GM21515 (cell line): ENCODE measurements around the gene UGP2.
"Not testable (repeated sequence)": the region's sequence is repeated elsewhere in the genome, so short reads cannot be mapped to it uniquely, and the experiment has no call there.

Experiments used
- ATAC-seq: cut with Tn5 transposase; IDR thresholded peaks from one replicate; pipeline ENCODE4 v1.9.1; 2021; ENCODE audit not compliant: unreplicated experiment

The UGP2 gene

DNA sequence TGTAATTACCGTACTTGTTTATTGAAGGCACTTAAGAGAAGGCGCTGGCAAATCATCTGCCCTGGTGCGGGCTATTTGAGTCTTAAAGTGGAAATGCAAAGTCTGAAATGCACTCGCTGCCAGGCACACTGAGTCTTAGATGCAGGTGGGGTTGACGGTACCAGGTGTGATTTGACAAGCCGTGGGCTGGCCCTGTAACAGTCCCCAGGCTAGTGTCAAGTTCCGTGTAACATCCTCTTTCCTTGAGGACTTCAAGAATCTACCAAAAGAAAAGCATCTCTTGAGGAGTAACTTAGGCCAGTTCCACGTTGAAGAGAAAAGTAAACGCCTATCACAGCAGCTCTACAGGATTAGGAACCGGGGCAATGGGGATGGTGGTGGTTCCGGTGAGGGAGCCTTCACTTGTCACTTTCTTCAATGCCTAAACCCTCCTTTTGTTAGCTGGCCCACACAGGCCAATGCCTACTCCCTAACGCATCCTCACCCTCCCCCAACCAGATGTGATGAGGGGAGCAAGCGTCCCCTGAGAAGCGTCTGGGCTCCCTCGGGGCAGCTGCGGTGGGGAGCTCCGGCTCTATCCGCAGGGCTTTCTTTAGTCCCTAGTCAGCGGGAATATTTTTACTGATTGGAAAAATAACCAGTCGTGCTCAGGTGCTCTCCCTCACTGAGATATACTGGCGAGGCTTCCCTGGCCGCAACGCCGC is 1.5 kb upstream of the UGP2 start:
- ATAC-seq, result peak; percentile 31

DNA sequence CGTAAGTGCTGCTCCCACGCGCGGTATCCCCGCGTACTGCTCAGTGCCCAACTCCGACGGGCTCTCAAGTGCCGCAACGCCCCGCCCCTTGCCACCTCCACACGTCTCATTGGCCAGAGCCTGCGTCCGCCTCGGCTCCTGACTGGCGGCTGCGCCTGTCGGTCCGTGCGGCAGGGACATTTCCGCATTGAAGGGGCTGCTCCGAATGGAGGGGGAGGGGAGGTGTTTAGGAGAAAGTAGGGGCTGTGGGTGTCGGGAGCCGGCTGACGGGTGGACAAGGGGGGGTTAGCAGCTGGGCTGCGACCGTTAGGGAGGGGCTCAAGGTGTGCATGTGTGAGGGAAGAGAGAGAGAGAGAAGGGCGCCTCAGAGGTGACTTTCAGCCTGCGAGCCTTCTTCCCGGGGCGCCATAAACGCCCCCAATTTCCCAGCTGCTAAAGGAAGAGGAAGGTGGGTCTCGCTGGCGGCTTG is 877 bp upstream of the UGP2 start:
- peak; percentile 89 for ATAC-seq

GRCh38 chr2:63842149-63843061 is 709 bp downstream of the UGP2 start:
- ATAC-seq, result no peak

DNA sequence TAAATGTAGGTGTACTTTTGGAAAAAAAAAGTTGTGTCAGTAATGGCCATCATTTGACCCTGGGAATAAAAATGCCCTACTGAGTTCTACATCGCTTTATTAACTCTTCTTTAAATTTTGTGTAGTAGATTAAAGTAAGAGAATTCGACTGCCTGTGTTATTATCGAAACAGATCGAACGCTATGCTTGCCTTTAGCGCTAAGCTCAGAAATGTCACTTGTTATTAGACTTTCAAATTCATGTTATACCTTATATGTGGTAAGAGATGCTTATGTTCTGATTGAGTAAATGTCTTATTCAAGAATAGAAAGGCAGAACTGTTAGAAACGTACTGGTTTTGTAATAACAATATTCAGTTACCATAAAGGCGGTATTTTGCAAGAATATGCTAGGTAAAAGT is 1.4 kb downstream of the UGP2 start:
- ATAC-seq, result no peak

- no peak for ATAC-seq
These were observed 2.1 kb downstream of the UGP2 start for GRCh38 chr2:63843791-63844190.

DNA sequence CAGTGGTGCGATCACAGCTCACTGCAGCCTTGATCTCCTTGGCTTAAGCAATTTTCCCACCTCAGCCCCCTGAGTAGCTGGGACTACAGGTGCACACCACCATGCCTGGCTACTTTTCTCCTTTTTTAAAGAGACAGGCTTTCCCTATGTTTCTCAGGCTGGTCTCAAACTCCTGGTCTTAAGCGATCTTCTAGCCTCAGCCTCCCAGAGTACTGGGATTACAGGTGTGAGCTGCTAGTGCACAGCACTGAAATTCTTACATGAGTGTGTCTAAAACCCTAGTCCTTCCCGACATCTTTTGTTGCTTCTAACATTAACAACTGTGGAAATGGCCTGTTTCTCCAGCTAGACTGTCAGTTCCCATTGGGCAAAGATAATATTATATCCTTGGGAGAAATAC is 2.9 kb downstream of the UGP2 start:
- ATAC-seq, result no peak

GRCh38 chr2:63845866-63846265 is 4.2 kb downstream of the UGP2 start:
- no peak for ATAC-seq

- no peak for ATAC-seq
These were observed 4.8 kb downstream of the UGP2 start for GRCh38 chr2:63846487-63846886.

GRCh38 chr2:63847571-63847970 is 5.9 kb downstream of the UGP2 start:
- not testable (repeated sequence) for ATAC-seq

- ATAC-seq, result no peak
These were observed 7.9 kb downstream of the UGP2 start for GRCh38 chr2:63849381-63850203.

DNA sequence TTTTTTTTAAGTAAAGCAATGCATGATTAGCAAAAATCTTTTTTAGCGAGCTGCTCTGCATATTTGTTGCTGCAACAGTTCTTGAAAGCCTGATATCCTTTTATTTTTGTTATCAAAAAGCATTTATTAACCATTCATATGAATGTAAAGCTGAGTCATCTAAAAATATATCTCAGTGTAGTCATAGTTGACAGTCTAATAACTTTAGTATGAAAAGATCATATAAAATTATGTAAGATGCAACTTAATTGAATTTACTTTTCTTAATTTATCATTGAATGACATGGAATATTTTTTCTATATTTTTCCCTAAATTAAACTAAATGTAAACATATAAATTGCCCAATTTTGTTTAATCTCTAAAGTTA is 8.5 kb downstream of the UGP2 start:
- no peak for ATAC-seq

- ATAC-seq, result no peak
These were observed 9.0 kb downstream of the UGP2 start for GRCh38 chr2:63850649-63851048.

DNA sequence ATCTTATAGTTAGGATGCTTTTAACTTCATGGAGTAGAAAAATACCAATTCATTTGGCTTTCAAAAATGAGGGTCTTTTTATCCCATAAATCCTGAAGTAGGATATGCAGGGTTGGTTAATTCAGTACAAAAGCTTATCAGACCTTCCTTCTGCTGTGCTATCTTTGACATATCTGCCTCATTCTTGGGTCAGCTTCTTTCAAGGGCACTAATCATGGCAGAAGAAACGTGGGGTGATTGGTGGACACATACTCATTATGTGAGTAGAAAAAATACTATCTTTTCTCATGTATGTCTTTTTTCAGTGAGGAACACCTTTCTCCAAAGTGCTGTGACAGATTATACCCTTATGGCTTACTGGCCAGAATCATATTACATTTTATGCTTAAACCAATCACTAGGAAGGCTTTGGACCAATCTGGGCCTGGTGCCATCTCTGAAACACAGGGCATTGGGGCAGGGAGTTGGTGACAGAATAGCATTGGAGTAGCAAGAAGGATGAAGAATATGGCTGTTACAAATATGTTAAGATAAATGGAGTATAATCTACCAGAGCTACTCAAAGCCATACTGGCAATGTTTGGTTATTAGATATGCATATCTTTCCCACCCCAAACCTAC is 10.1 kb downstream of the UGP2 start:
- no peak for ATAC-seq

- ATAC-seq, result no peak
These were observed 12.0 kb downstream of the UGP2 start for GRCh38 chr2:63853527-63854310.

- ATAC-seq, result no peak
These were observed 14.0 kb downstream of the UGP2 start for GRCh38 chr2:63855418-63856302.

DNA sequence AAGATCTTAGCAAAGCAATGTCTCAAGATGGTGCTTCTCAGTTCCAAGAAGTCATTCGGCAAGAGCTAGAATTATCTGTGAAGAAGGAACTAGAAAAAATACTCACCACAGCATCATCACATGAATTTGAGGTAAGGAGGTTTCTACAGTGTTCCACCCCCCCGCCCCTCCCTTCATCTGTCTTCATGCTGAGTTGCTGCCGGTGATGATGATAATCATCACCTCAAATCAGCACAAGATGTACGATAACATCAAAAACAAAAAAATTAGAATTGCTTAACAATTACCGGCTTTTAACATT is 14.6 kb downstream of the UGP2 start:
- ATAC-seq, result no peak

DNA sequence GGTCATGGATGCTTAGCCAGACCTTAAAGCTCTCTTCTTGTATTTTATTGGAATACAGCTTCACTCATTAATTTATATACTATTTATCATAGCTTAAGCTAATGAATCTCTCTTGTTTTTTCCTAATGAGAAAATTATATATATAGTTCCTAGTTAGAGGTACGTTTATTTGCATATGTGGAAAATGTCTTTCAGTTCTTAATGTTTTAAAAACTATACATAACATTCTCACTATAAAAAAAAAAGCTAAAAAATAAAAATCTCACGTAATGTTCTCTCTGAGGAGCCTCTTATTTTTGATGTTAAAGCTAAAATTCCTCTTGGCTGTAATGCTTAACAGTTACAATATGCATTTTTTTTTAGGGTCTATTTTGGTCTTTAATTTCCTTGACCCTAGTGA is 16.6 kb downstream of the UGP2 start:
- ATAC-seq, result no peak

DNA sequence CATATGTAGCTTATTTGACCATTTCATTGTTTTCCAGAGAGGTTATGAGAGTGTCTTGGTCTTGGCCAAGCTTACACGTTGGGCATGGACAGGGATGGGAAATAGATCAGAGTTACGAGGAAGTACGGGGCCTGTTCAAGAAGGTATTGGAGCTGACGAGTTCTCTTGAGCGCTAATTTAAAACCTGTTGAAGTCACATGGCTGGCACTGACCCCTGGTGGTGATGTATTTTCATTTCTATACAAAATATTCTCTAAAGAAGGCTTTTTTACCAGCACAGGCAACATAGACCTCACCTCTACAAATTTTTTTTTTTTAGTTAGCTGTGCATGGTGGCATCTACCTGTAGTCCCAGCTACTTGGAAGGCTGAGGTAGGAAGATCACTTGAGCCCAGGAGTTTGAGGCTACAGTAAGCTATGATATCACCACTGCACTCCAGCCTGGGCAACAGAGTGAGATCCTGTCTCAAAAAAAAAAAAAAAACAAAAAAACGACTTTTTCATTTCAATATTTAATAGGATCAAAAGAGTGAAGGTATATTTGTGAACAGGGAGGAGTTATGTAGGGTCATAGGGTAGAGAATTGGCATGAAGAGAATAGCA is 19.6 kb downstream of the UGP2 start:
- ATAC-seq, result no peak

DNA sequence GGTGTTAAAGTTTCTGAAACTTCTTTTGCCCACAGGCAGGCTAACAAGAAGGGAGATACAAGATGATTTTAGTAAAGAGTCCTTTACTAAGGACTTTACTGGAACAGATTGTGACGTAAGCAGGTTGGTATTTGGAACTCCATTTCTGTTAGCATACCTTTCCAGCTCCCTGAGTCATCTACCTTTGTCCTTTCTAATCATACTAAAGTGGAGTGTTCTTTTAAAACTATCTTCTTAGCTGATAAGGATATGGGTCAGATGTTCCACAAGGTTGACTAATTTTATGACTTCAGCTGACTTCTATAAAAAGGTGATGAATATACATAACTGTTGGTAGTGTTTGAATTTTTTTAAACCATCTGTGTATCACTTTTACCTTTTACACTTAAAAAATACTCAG is 21.1 kb downstream of the UGP2 start:
- no peak for ATAC-seq
